Right atrium auricular region (tissue), 2 donors: Measurements from ENCODE around the gene DTX2. TPM values are rescaled to one million over a fixed set of nuclear protein-coding genes. Genes with fewer than 3 reads are reported as not detected.
"Not testable (repeated sequence)": the region's sequence is repeated elsewhere in the genome, so short reads cannot be mapped to it uniquely, and the experiment has no call there.

ENCODE experiments used
- DNase-seq: peaks from one replicate; pipeline ENCODE4 v3.0.0-alpha.2; 2019; ENCODE audit warnings: low spot score
- H3K27ac ChIP-seq, 2 donors: fragments of 200-600 bp; sonication (generic); 1 replicate in 1 of 2; 2 replicates in 1 of 2; pipeline ENCODE4 v1.5.1; 2016 to 2019
- H3K27me3 ChIP-seq, 2 donors: fragments of 200-600 bp; sonication (generic); one replicate each; pipeline versions ENCODE4 v1.5.1 to v1.6.0; 2017 to 2019
- H3K36me3 ChIP-seq: fragments of 200-600 bp; sonication (generic); one replicate; pipeline ENCODE4 v1.5.1; 2016
- H3K4me1 ChIP-seq, 2 donors: fragments of 200-600 bp; sonication (generic); one replicate each; pipeline versions ENCODE4 v1.5.1 to v1.6.0; 2017 to 2019
- H3K4me3 ChIP-seq, 2 donors: fragments of 200-600 bp; sonication (generic); 1 replicate in 1 of 2; 2 replicates in 1 of 2; pipeline ENCODE4 v1.5.1; 2017 to 2019; ENCODE audit warnings: mild to moderate bottlenecking in 1 of 2, moderate library complexity in 1 of 2
- H3K9me3 ChIP-seq, 2 donors: fragments of 200-600 bp; sonication (generic); one replicate each; pipeline ENCODE4 v1.5.1; 2019
- total RNA-seq, 2 donors: library from RNA; depleted of rRNA; stranded (reverse); fragments of >200 nt; gene quantifications; one replicate each; pipeline ENCODE4 v1.1.0, GENCODE V29; 2016
- TF ChIP-seq, protein P1 (sequence below), 2 donors: fragments of 200-600 bp; sonication (generic); IDR thresholded peaks; one replicate each; pipeline ENCODE4 v1.5.1; 2019; ENCODE audit warnings: antibody characterized with exemption in 2 of 2

DTX2 gene
- total RNA-seq, 2 donors from 2014 or later = 7.9 to 18.9 TPM

GRCh38 chr7:76430836-76431235, 30.7 kb upstream of the DTX2 start:
- TF ChIP-seq, protein P1, sequence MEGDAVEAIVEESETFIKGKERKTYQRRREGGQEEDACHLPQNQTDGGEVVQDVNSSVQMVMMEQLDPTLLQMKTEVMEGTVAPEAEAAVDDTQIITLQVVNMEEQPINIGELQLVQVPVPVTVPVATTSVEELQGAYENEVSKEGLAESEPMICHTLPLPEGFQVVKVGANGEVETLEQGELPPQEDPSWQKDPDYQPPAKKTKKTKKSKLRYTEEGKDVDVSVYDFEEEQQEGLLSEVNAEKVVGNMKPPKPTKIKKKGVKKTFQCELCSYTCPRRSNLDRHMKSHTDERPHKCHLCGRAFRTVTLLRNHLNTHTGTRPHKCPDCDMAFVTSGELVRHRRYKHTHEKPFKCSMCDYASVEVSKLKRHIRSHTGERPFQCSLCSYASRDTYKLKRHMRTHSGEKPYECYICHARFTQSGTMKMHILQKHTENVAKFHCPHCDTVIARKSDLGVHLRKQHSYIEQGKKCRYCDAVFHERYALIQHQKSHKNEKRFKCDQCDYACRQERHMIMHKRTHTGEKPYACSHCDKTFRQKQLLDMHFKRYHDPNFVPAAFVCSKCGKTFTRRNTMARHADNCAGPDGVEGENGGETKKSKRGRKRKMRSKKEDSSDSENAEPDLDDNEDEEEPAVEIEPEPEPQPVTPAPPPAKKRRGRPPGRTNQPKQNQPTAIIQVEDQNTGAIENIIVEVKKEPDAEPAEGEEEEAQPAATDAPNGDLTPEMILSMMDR (IDR thresholded peaks at IDR 0.05) = no peak
- Histone ChIP-seq H3K27me3 (no peaks in the 10 kb centered on the region), H3K9me3 (no peaks in the 10 kb centered on the region), H3K4me1 (no peaks in the 10 kb centered on the region), H3K27ac (no peak overlapping the region), H3K36me3 (no peaks in the 10 kb centered on the region), H3K4me3 (no peak overlapping the region)
- DNase-seq = no peak

- TF ChIP-seq, protein P1 (IDR thresholded peaks at IDR 0.05) = peak; percentile 41 to 62
- not testable (repeated sequence) for H3K4me1 ChIP-seq, H3K27me3 ChIP-seq, H3K27ac ChIP-seq, H3K36me3 ChIP-seq, H3K9me3 ChIP-seq, H3K4me3 ChIP-seq
- DNase-seq = peak; percentile 75
Observed at GRCh38 chr7:76437873-76438272, 23.6 kb upstream of the DTX2 start.

- H3K27me3 ChIP-seq, H3K4me3 ChIP-seq, H3K36me3 ChIP-seq, H3K27ac ChIP-seq, DNase-seq, H3K4me1 ChIP-seq, H3K9me3 ChIP-seq: not testable (repeated sequence)
Observed at GRCh38 chr7:76439120-76439888, 22.2 kb upstream of the DTX2 start.

GRCh38 chr7:76440404-76440803, 21.1 kb upstream of the DTX2 start:
- H3K27ac ChIP-seq = not testable (repeated sequence)

GRCh38 chr7:76441792-76442191, 19.7 kb upstream of the DTX2 start:
- not testable (repeated sequence) for H3K27ac ChIP-seq, H3K36me3 ChIP-seq, H3K4me3 ChIP-seq, H3K4me1 ChIP-seq, H3K9me3 ChIP-seq, DNase-seq, H3K27me3 ChIP-seq

More at GRCh38 chr7:76440404-76440803, 21.1 kb upstream of the DTX2 start:
- not testable (repeated sequence) for DNase-seq, H3K27me3 ChIP-seq, H3K9me3 ChIP-seq, H3K4me3 ChIP-seq, H3K4me1 ChIP-seq, H3K36me3 ChIP-seq

DNA sequence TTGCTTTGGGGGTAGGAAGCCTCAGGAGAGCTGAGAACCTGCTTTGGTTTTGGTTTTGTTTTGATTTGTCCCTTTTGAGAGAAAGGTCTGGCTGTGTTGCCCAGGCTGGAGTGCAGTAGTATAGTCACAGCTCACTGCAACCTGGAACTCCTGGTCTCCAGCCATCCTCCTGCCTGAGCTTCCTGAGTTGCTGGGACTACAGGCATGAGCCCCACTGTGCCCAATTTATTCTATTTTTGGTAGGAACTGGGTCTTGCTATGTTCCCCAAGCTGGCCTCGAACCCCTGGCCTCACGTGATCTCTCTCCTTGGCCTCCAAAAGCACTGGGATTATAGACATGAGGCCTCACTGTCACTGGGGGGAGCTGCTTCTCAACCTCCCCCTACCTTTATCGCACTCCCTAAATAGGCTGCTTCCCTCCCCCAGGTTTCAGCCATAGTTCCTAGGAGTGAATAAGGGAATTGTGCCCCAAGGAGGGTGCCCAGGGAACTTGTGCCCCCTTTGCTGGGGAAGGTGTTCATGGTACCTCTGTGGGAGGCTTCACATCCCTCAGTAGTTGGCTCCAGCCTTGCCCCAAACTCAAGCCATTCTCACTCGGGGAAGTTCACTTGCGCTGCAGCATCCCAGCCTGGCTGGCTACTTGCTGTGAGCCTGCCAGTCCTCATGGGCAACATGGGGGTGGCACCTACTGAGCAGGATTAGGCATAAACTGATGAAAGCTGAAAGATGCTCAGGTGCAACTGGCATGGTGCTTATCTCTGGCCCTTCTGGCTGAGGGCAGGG, 18.7 kb upstream of the DTX2 start:
- H3K36me3 ChIP-seq, H3K4me3 ChIP-seq, H3K27me3 ChIP-seq, DNase-seq, H3K9me3 ChIP-seq, H3K27ac ChIP-seq, H3K4me1 ChIP-seq: not testable (repeated sequence)

GRCh38 chr7:76443846-76444245, 17.7 kb upstream of the DTX2 start:
- H3K27me3 ChIP-seq, H3K36me3 ChIP-seq, H3K4me3 ChIP-seq, DNase-seq, H3K4me1 ChIP-seq, H3K9me3 ChIP-seq, H3K27ac ChIP-seq: not testable (repeated sequence)

DNA sequence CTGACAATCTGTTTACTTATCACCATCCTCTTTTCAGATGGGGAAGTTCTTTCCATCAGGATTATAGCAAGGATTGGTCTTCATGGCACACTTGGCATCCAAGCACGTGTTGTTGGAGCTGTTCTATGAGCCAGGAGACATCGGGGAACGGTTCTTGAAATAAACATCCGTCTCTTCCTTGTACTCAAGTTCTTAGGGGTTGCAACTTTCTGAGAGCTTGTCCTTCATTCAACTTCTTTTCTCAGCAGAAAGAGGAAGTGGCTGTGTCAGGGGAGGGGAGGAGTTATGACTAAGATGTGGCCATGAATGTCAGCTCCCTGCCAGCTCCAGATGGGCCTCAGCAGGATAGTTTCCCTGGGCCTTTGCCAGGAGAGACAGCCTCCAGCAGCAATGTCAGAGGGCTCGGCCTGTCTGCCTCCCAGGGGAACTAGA, 15.9 kb upstream of the DTX2 start:
- H3K9me3 ChIP-seq, H3K27me3 ChIP-seq, H3K4me1 ChIP-seq, H3K36me3 ChIP-seq, H3K4me3 ChIP-seq: not testable (repeated sequence)
- peak; percentile 70 for DNase-seq
- peak overlapping the region; percentile 46 to 56 for H3K27ac ChIP-seq

DNA sequence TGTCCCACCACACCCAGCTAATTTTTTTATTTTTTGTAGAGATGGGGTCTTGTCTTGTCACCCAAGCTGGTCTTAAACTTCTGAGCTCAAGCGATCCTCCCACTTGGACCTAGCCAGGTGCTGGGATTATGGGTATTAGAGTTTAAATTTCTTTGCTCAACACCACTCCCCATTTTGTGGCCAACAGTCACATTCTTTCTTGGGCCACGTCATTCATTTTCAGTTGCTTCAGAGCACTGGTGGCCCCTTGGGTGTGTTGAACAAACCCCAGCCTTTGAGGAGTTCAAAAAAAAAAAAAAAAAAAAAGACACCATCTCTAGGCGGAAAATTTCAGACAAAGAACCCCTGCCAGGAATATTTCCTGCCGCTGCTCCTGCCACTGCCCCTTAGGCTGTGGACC, 4.5 kb upstream of the DTX2 start:
- not testable (repeated sequence) for H3K36me3 ChIP-seq, H3K4me3 ChIP-seq, H3K9me3 ChIP-seq, H3K27ac ChIP-seq, H3K27me3 ChIP-seq, H3K4me1 ChIP-seq, DNase-seq

- not testable (repeated sequence) for DNase-seq, H3K9me3 ChIP-seq, H3K36me3 ChIP-seq, H3K27me3 ChIP-seq, H3K27ac ChIP-seq, H3K4me1 ChIP-seq, H3K4me3 ChIP-seq
Observed at GRCh38 chr7:76458504-76458903, 3.0 kb upstream of the DTX2 start.

DNA sequence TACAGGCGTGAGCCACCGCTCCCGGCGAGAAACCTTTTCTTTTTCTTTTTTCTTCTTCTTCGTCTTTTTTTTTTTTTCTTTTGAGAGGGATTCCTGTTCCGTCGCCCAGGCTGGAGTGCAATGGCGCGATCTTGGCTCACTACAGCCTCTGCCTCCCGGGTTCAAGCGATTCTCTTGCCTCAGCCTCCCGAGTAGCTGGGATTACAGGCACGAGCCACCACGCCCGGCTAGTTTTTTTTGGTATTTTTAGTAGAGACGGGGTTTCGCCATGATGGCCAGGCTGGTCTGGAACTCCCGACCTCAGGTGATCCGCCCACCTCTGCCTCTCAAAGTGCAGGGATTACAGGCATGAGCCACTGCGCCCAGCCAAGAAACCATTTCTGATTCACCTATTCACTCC, 742 bp upstream of the DTX2 start:
- not testable (repeated sequence) for H3K4me1 ChIP-seq, DNase-seq, H3K27me3 ChIP-seq, H3K4me3 ChIP-seq, H3K36me3 ChIP-seq, H3K27ac ChIP-seq, H3K9me3 ChIP-seq

DNA sequence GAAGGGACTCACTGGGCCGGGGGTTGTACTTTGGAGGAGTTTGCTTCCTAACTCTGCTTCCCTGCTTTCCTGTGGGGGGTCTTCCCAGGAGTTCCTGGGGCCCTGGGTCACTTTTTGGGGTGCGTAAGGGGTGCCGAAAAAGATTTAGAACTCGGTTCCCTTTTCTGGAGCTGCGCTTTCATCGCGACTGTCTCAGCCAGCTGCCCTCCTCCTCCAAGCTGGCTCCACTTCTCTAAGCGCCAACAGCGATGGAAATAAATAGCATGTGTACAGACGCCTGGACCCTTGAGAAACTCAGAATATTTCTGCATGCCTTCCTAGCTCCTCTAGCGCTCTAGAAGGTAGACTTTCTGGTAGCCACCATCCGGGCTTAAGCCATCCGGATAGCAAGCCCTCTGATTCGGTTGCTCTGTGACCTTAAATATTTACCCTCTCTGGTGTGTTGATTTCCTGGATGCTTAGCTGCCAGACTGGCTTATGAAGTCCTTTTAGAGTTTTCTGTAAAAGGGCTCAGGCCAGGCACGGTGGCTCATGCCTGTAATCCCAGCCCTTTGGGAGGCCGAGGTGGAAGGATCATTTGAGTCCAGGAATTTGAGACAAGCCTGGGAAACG, 868 bp downstream of the DTX2 start:
- H3K36me3 ChIP-seq, H3K4me1 ChIP-seq, H3K4me3 ChIP-seq: not testable (repeated sequence)

More for the DNA sequence above, 868 bp downstream of the DTX2 start:
- not testable (repeated sequence) for H3K27ac ChIP-seq, H3K9me3 ChIP-seq, H3K27me3 ChIP-seq, DNase-seq
